ENCODE measurements around the gene CASZ1.

The CASZ1 gene

DNA sequence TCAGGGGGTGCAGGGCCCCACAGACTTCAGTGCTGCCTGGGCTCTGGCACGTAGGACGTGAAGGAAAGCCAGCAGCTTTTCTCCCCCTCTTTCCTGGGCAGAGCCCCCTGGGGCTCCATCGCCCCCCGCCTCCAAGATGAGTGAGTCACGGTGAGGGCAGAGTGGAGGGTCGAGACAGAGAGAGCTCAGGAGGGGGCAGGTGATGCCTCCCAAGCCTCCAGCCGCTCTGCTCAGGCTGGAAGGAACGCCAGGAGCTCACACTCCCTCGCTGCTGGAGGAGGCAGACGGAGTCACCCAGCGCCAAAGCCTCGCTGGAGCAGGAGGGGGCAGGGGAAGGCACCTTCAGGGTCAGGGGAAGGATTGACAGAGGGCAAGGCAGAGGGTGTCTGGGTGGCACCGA, 119.5 kb downstream of the CASZ1 start:
- no peak overlapping the region for H3K27ac ChIP-seq
- H3K27me3 ChIP-seq (ENCODE audit: insufficient read depth, low read depth): peaks cover 96% of the 10 kb centered on the region
- H3K4me1 ChIP-seq (ENCODE audit: low read depth, poor library complexity, severe bottlenecking): no peaks in the 10 kb centered on the region
- no peak overlapping the region for H2AFZ ChIP-seq (ENCODE audit: low read depth)
- no peaks in the 10 kb centered on the region for H3K36me3 ChIP-seq (ENCODE audit: insufficient read depth)
- H3K79me2 ChIP-seq (ENCODE audit: insufficient read depth, low read depth): no peaks in the 10 kb centered on the region
- no peak overlapping the region for H3K4me2 ChIP-seq
- no peak overlapping the region for H3K4me3 ChIP-seq (IDR thresholded peaks at IDR 0.05; ENCODE audit: insufficient read depth, low read depth, low read length)
- H3K9ac ChIP-seq: no peak overlapping the region
- H4K20me1 ChIP-seq (ENCODE audit: insufficient read depth): no peaks in the 10 kb centered on the region
- no peak for TF ChIP-seq CTCF (conservative IDR thresholded peaks at IDR 0.05; ENCODE audit: low read depth, low read length)

GRCh38 chr1:10675813-10676212, 120.6 kb downstream of the CASZ1 start:
- no peaks in the 10 kb centered on the region for H3K79me2 ChIP-seq (ENCODE audit: insufficient read depth, low read depth)
- no peak for TF ChIP-seq CTCF (conservative IDR thresholded peaks at IDR 0.05; ENCODE audit: low read depth, low read length)
- H3K9ac ChIP-seq: no peak overlapping the region
- no peaks in the 10 kb centered on the region for H3K4me1 ChIP-seq (ENCODE audit: low read depth, poor library complexity, severe bottlenecking)
- H2AFZ ChIP-seq (ENCODE audit: low read depth): no peak overlapping the region
- H3K4me2 ChIP-seq: no peak overlapping the region
- no peak overlapping the region for H3K27ac ChIP-seq
- no peak overlapping the region for H3K4me3 ChIP-seq (IDR thresholded peaks at IDR 0.05; ENCODE audit: insufficient read depth, low read depth, low read length)
- no peaks in the 10 kb centered on the region for H4K20me1 ChIP-seq (ENCODE audit: insufficient read depth)
- H3K27me3 ChIP-seq (ENCODE audit: insufficient read depth, low read depth): peaks cover 96% of the 10 kb centered on the region
- no peaks in the 10 kb centered on the region for H3K36me3 ChIP-seq (ENCODE audit: insufficient read depth)

DNA sequence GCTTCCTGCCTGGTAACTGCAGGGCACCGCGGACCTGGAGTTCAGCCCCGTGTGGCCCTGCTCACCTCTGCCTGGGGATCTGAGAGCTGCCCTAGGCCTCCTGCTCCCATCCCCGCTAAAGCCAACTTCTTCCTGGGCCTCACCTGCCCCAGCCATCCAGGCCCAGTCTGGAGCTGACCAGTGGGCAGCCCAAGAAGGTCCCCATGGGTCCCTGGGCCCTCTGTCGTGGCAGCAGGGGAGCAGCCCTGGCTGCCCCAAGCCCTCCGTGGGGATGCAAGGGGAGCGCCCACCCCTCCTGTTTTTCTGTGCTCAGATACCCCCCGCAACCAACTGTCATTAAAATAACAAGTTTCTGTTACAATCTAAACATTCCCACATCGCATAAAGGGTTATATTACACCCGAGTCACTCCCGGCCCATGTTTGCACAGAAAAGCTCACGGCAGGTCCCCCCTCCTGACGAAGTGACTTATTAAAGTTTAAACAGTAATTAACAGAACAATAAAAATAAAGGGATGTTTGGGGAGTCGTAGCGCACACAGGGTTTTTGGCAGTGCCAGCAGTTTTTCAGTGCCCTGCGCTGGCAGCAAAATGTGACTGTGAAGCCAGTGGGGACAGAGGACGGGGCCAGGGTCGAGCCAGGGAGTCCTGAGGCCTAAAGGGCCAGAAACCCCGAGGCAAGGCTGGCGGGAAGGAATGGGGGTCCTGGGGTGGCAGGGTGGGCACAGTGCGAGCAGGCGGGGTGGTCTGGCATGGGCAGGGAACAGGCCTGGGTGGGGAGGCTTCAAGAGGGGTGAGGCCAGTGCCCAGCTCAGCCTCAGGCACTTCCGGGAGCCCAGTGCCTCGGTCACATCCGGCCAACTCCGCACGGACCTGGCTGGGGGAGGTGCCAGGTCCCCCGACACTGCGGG, 121.5 kb downstream of the CASZ1 start:
- Histone ChIP-seq H3K27me3 (ENCODE audit: insufficient read depth, low read depth) (peaks cover 97% of the 10 kb centered on the region), H3K27ac (no peak overlapping the region)

DNA sequence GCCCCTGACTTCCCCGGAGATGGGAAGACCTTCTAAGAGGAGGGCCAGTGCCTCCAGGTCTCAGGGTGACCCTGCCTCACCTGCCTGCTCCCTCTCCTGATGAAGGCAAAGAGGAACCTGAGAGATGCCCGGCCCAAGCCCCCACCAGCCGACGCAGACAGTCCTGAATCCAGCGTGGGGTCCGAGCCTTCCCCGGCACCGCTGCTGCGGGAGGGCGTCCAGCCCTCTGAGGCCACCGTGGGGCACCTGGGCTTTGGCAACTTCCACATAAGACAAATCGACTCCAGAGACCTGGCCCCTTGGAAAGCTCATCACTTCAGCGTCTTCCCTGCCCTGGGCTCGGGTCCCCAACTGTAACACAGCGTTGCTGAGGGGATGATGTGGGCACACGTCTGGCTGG, 122.2 kb downstream of the CASZ1 start:
- H3K4me1 ChIP-seq (ENCODE audit: low read depth, poor library complexity, severe bottlenecking): no peaks in the 10 kb centered on the region
- H3K4me3 ChIP-seq (IDR thresholded peaks at IDR 0.05; ENCODE audit: insufficient read depth, low read depth, low read length): no peak overlapping the region
- no peak for TF ChIP-seq CTCF (conservative IDR thresholded peaks at IDR 0.05; ENCODE audit: low read depth, low read length)
- peaks cover 97% of the 10 kb centered on the region for H3K27me3 ChIP-seq (ENCODE audit: insufficient read depth, low read depth)
- H3K9ac ChIP-seq: no peak overlapping the region
- no peaks in the 10 kb centered on the region for H4K20me1 ChIP-seq (ENCODE audit: insufficient read depth)
- no peak overlapping the region for H3K4me2 ChIP-seq
- H2AFZ ChIP-seq (ENCODE audit: low read depth): no peak overlapping the region
- H3K36me3 ChIP-seq (ENCODE audit: insufficient read depth): no peaks in the 10 kb centered on the region
- H3K79me2 ChIP-seq (ENCODE audit: insufficient read depth, low read depth): no peaks in the 10 kb centered on the region
- H3K27ac ChIP-seq: no peak overlapping the region

More for the DNA sequence above, 121.5 kb downstream of the CASZ1 start:
- Histone ChIP-seq H3K36me3 (ENCODE audit: insufficient read depth) (no peaks in the 10 kb centered on the region), H3K79me2 (ENCODE audit: insufficient read depth, low read depth) (no peaks in the 10 kb centered on the region), H3K4me1 (ENCODE audit: low read depth, poor library complexity, severe bottlenecking) (no peaks in the 10 kb centered on the region), H3K4me2 (no peak overlapping the region), H3K4me3 (IDR thresholded peaks at IDR 0.05; ENCODE audit: insufficient read depth, low read depth, low read length) (no peak overlapping the region), H2AFZ (ENCODE audit: low read depth) (no peak overlapping the region), H3K9ac (no peak overlapping the region), H4K20me1 (ENCODE audit: insufficient read depth) (no peaks in the 10 kb centered on the region)
- TF ChIP-seq CTCF (conservative IDR thresholded peaks at IDR 0.05; ENCODE audit: low read depth, low read length): no peak
